Activated naive CD4-positive, alpha-beta T cell treated with Interleukin-2 at 50 U/mL for 16 hours (primary cell): ENCODE results near the gene FGGY.
A peak's percentile ranks its signal among the peaks of the same experiment; 100 is the strongest.
"Not testable (repeated sequence)": the region's sequence is repeated elsewhere in the genome, so short reads cannot be mapped to it uniquely, and the experiment has no call there.

Source experiments
- DNase-seq: peaks from one replicate; pipeline ENCODE4 v3.0.0-alpha.2; 2020

Gene FGGY

DNA sequence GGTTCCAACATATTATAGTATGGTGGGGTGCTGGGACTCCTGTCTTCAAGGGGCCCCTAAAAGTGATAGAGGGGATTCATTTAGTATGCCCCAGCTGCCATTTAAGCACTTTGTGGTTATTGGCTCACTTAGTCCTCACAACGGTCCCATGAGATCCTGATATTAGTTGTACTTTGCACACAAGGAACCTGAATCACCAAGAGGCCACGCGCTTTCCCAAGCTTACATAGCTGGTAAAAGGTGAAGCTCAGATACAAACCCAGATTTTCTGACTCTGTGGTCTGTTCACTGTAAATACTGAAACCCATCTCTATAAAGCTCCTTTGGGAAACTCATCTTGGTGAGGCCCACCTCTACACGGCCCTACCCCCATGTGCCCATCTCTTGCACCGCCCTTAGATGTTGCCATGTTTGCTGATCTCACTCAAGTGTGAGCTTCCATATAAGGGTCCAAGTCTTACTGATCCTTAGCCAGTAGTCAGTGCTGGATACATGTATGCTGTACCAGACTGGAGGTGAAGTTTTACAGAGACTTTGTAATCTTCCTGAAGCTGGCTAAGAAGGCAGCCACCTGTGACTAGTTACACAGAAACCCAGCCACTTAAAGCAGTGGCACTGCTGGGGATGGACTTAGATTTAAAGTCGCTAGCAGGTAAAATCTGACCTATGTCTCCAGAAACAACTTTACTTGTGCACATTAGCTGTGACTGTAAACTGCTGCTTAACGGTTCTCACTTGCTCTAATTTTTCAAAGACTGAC, 393.5 kb downstream of the FGGY start:
- no peak for DNase-seq

DNA sequence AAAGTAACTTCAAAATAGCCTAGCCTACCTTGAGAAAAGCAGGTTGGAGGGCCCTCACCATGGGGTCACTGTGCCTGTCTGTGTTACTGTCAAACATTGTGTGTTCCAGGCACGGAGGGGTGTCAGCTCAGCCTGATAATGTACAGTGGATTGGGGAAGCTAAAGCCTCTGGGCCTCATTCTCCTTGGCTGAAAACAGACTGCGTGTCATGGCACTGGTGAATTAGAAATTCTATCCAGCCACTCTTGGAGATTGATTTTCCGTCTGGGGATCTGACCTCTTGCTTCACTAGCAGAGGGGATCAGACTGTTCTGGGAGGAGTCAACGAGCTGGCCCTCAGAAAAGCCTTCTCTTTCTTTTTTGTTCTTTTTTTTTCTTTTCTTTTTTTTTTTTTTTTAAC, 394.4 kb downstream of the FGGY start:
- DNase-seq, result no peak

- DNase-seq, result no peak
These were observed 395.7 kb downstream of the FGGY start for GRCh38 chr1:59692591-59692990.

GRCh38 chr1:59693406-59693805, 396.5 kb downstream of the FGGY start:
- DNase-seq, result no peak

DNA sequence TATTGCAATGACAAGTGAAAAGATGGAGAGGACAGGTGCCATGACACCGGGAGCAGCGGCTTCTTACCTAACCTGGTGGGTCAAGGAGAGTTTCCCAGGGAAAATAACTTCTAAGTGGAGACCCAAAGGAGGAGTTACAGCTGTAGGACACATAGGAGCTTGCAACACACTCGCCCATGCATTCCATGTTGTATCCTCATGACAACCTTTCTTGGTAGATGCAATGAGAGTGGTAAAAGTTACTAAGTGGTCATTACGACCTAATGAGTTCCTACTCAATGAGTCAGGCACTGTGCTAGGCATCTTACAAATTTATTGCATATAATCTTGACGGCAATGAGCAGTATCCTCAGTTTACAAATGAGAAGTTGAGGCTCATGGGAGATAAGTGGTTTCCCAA, 398.4 kb downstream of the FGGY start:
- DNase-seq, result no peak

- no peak for DNase-seq
These were observed 399.7 kb downstream of the FGGY start for GRCh38 chr1:59696421-59697115.

DNA sequence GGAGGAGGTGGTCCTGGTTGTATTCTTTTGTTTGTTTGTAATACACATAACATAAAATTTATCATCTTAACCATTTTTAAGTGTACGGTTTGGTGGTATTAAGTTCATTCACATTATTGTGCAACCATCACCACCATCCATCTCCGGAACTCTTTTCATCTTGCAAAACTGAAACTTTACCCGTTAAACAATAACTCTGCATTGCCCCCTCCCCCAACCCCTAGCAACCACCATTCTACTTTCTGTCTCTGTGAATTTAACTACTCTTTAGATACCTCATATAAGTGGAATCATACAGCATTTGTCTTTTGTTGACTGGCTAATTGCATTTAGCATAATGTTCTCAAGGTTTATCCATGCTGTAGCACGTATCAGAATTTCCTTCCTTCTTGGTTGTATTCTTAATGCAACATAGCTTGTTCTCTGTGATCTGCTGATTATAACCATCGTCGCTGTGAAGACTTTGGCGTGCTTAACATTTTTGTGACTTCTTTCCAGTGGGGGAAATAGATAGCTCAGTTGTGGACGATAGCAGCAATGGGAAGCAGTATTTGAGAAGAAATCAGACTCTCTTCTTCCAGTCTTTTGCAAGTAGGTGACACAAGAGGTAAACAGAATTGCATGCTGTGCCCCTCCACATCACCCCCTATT, 400.4 kb downstream of the FGGY start:
- no peak for DNase-seq

GRCh38 chr1:59698386-59698785, 401.5 kb downstream of the FGGY start:
- DNase-seq, result no peak

- DNase-seq, result peak; percentile 20
These were observed 402.4 kb downstream of the FGGY start for GRCh38 chr1:59699227-59699847.

DNA sequence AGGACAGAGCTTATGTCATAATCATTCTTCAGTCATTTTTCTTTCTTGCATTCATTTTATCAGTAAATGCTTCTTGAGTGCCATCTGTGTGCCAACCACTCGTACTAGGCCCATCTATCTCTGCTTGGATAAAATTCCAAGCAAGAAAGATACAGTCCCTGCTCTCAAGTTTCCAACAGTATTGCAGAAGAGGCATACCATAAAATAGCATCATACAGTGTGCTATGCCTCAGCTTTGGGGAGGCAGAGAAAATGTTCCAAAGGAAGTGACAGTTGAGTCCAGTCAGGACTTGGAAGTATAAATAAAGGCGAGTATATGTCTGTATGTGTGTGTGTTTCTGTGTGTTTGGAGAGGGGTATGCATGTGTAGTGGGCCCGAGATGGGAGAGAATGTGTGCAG, 404.5 kb downstream of the FGGY start:
- no peak for DNase-seq

- no peak for DNase-seq
These were observed 406.5 kb downstream of the FGGY start for GRCh38 chr1:59703226-59703917.

DNA sequence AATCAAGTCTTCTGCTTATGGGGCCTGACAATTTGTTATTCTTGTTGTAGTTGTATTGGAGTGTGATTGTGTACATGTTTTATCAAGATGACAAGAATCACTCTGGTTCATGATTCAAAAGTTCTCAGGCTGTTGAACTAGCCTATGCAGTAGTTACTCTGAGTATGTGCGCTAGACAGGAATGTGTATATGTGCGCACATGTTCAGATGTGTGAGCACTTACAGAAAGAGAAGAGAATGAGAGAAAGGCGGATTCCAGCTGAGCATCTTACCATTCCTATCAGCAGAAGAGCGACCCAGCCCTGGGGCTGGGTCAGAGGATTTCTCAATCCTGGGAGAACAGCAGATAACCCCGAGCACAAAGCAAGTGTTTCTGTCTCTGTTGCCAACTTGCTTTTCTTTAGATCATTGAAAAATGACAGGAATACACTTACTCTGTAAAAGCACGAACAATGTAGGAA, 407.1 kb downstream of the FGGY start:
- DNase-seq, result no peak

DNA sequence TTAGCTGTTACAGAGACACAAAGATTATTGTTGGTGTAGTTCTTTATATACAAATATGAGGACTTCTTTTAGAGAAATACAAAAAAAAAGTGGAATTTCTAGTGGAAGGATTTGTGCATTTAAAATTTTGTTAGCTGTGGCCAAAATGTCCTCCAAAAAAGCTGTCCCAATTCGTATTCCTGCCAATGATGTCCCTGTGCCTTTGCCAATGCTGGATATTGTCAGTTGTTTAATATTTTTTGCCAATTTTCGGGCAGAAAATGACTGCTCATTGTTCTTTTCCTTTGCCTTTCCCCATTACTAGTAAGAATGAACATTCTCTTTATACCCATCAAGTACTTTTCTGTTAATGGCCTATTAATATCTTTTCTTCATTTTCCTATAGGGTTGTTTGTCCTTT, 407.8 kb downstream of the FGGY start:
- DNase-seq, result no peak

- DNase-seq, result no peak
These were observed 408.8 kb downstream of the FGGY start for GRCh38 chr1:59705466-59706302.

- DNase-seq, result no peak
These were observed 409.4 kb downstream of the FGGY start for GRCh38 chr1:59706303-59706599.

DNA sequence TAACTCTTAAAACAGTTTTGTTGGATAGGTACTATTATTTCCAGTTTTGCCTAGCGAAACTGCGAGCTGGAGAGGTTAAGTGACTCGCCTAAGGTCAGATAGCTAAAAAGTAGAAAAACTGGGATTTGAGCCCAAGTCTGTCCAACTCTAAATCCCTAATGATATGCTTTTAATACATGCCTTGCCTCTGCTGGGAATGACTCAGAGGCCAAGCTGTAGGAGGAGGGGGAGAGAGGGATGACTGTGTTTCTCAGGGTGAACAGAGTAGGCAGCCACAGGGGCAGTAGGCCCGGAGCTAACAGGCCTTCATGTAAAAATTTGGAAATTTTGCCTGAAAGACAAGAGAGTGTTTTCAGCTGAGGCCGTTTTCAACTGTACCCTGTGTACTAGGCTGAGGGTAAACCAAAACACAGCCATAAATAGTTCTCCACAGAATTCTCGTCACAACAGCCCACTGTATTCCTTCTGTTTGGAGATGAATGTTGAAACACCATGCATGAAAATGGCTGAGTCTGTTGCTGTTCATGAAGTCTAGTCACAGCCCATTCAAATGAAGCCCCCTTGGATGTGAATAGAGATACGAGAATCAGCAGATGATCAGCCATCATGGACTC, 410.4 kb downstream of the FGGY start:
- DNase-seq, result no peak

GRCh38 chr1:59709333-59709732, 412.4 kb downstream of the FGGY start:
- no peak for DNase-seq

DNA sequence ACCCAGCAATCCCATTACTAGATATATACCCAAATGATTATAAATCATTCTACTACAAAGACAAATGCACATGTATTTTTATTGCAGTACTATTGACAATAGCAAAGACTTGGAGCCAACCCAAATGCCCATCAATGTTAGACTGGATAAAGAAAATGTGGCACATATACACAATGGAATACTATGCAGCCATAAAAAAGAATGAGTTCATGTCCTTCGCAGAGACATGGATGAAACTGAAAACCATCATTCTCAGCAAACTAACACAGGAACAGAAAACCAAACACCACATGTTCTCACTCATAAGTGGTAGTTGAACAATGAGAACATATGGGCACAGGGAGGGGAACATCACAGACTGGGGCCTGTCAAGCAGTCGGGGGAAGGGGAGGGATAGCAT, 414.0 kb downstream of the FGGY start:
- DNase-seq, result not testable (repeated sequence)

DNA sequence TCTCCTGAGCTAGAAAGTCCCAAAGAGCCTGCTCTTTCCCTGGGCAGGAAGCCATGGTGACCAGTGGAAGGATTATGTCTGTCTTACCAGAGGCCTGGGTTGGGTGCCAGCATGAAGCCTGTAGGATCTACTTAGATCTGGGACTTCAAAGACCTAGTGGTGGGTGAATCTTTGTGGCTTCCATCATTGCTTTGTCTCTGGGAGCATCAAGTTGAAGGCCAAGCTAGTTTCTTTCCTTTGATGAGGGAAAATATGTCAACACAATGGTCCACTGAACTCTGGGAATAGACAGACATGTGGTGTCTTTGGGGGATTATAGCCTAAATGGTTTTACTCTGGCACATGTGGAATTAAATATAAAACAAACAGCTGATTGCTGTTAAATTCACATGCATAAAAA, 417.3 kb downstream of the FGGY start:
- DNase-seq, result no peak

GRCh38 chr1:59714966-59715365, 418.1 kb downstream of the FGGY start:
- DNase-seq, result no peak

DNA sequence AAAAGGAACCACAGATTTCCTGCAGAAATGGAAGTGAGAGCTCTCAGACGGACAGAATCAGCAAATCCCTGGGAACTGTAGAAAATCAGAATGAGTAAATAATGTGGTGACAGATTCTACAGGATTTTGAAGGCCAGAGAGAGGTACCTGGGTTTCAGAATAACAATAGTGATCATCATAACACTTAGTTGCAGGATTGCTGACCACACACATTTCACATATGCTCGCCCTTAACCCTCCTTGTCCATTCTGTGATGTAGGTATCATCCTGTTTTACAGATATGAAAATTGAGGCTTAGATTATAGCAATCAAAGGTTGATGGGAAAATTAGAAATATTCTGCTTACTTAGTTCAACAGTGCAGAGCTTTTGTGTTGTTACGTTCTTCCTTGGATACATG, 419.9 kb downstream of the FGGY start:
- DNase-seq, result no peak
